Measurements from ENCODE around the gene PLEKHA6. TPM values are rescaled to one million over a fixed set of nuclear protein-coding genes. Genes with fewer than 3 reads are reported as not detected.

Gene PLEKHA6
- total and polyA plus RNA-seq, 8 donors, result 9.5 to 23.8 (median 15.0) TPM

- TF ChIP-seq CTCF (IDR thresholded peaks at IDR 0.05), result no peak
- ATAC-seq, result no peak
- FAIRE-seq, result no peak
- 80 to 83% methylated on average over 8 of the region's 8 CpGs for WGBS, 2 donors
- Histone ChIP-seq H3K9me3 (no peaks in the 10 kb centered on the region), H3K4me3 (no peak overlapping the region), H3K36me3 (peaks cover 0 to 29% (median 0%) of the 10 kb centered on the region in 3 donors), H3K27ac (no peak overlapping the region), H3K27me3 (no peaks in the 10 kb centered on the region), H3K4me1 (no peaks in the 10 kb centered on the region)
- no peak for DNase-seq
- intact Hi-C loops (cut with DNase I), result no loop called here
Measured at GRCh38 chr1:204224655-204225054, 135.1 kb downstream of the PLEKHA6 start.

DNA sequence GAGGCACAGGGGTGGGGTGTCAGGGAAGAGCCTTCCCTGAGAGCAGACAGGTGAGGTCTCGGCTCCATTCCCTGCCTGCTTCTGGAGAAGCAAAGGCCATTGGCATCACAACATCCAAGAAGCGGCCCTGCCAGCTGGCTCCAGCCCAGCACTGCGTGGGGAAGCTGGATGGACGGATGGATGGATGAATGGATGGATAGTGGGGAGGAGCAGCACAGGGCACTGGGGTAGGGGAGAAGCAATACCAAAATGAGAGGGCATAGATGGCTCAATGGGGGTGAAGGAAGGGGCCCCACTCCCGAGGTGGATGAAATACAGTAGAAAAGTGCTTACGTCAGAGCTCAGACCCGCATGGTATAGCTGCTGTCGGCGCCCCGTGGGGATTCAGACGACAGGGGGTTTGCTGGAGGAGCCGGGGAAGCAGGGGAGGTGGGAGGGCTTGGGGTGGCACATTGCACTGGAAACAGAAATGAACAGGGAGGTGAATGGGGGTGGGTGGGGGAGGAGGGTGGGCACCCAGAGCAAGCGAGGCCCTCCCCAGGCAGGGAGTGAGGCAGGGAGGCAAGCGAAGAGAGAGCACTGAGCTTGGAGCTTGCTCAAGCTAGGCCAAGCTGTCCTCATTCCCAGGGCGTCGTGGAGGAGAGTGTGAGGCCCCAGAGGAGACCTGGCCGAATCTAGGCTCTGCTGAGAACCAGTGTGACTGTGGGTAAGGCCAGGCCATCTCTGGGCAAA is 136.4 kb downstream of the PLEKHA6 start:
- no peaks in the 10 kb centered on the region for H3K4me1 ChIP-seq
- H3K27ac ChIP-seq, result no peak overlapping the region
- no peak for TF ChIP-seq CTCF (IDR thresholded peaks at IDR 0.05)
- FAIRE-seq, result no peak
- H3K4me3 ChIP-seq, result no peak overlapping the region
- 86 to 87% methylated on average over 17 of the region's 17 CpGs for WGBS, 2 donors
- ATAC-seq, result no peak
- H3K27me3 ChIP-seq, result no peaks in the 10 kb centered on the region
- intact Hi-C loops (cut with DNase I), result no loop called here
- no peaks in the 10 kb centered on the region for H3K9me3 ChIP-seq
- H3K36me3 ChIP-seq, result peaks cover 0 to 19% (median 0%) of the 10 kb centered on the region in 3 donors
- DNase-seq, result no peak

GRCh38 chr1:204222764-204223055 is 137.0 kb downstream of the PLEKHA6 start:
- Histone ChIP-seq H3K4me3 (no peak overlapping the region), H3K4me1 (no peaks in the 10 kb centered on the region), H3K27ac (no peak overlapping the region), H3K27me3 (no peaks in the 10 kb centered on the region), H3K36me3 (peaks cover 0 to 13% (median 0%) of the 10 kb centered on the region in 3 donors), H3K9me3 (no peaks in the 10 kb centered on the region)
- FAIRE-seq, result no peak
- DNase-seq, result no peak
- intact Hi-C loops (cut with DNase I), result no loop called here
- 80 to 93% methylated on average over 3 of the region's 3 CpGs for WGBS, 2 donors
- no peak for TF ChIP-seq CTCF (IDR thresholded peaks at IDR 0.05)
- no peak for ATAC-seq

DNA sequence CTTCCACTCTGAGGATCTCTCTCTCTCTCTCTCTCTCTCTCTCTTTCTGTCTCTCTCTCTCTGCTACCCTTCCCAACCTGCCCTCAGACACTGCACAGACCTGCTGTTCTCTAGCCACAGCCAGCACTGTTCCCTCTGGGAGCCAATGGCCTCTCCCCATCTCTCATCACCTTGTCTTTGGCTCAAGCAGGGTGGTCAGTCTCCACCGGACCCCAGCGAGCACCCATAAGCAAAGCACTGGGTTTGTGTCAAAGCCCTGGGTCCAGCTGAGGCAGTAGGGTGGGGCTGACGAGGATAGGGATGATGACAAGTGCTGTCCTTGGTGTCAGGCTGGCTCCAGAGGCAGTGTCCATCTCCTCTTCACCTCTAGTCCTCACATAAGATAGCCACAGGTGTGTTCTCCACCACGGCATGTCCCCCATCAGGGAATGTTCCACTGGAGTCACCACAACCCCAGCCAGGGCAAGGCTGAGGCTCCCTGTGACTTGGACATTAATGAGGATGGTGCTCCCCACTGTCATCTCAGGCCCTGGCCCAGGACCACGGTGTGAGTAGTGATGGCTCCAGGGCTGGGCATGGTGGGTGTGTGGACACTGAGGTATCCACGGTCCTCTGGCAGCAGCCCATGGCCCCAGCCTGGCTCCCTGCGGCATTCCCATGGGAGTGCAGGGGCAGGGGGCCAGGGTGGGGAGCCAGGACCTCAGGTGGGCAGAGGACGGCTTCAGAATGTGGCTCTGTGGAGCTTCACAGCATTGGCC is 137.5 kb downstream of the PLEKHA6 start:
- Histone ChIP-seq H3K4me1 (no peaks in the 10 kb centered on the region), H3K36me3 (peaks cover 0 to 13% (median 0%) of the 10 kb centered on the region in 3 donors), H3K4me3 (no peak overlapping the region), H3K27ac (no peak overlapping the region), H3K9me3 (no peaks in the 10 kb centered on the region), H3K27me3 (no peaks in the 10 kb centered on the region)
- ATAC-seq, result no peak
- no peak for TF ChIP-seq CTCF (IDR thresholded peaks at IDR 0.05)
- no peak for FAIRE-seq
- intact Hi-C loops (cut with DNase I), result no loop called here
- WGBS, 2 donors, result 89 to 93% methylated on average over 8 of the region's 8 CpGs
- DNase-seq, result no peak

GRCh38 chr1:204221271-204221670 is 138.5 kb downstream of the PLEKHA6 start:
- Histone ChIP-seq H3K27me3 (no peaks in the 10 kb centered on the region), H3K9me3 (no peaks in the 10 kb centered on the region), H3K36me3 (peaks cover 0 to 13% (median 0%) of the 10 kb centered on the region in 3 donors), H3K27ac (no peak overlapping the region), H3K4me1 (no peaks in the 10 kb centered on the region), H3K4me3 (no peak overlapping the region)
- ATAC-seq, result no peak
- TF ChIP-seq CTCF (IDR thresholded peaks at IDR 0.05), result no peak
- FAIRE-seq, result no peak
- DNase-seq, result no peak
- 85 to 90% methylated on average over 11 of the region's 11 CpGs for WGBS, 2 donors
- intact Hi-C loops (cut with DNase I), result no loop called here
